GM19397 (cell line): ENCODE data around the gene HEPN1.
"Not testable (repeated sequence)": the region's sequence is repeated elsewhere in the genome, so short reads cannot be mapped to it uniquely, and the experiment has no call there.

ENCODE experiments used
- ATAC-seq: cut with Tn5 transposase; IDR thresholded peaks from one replicate; pipeline ENCODE4 v1.9.1; 2021; ENCODE audit warnings: mild to moderate bottlenecking, moderate library complexity; ENCODE audit not compliant: unreplicated experiment

Gene HEPN1

DNA sequence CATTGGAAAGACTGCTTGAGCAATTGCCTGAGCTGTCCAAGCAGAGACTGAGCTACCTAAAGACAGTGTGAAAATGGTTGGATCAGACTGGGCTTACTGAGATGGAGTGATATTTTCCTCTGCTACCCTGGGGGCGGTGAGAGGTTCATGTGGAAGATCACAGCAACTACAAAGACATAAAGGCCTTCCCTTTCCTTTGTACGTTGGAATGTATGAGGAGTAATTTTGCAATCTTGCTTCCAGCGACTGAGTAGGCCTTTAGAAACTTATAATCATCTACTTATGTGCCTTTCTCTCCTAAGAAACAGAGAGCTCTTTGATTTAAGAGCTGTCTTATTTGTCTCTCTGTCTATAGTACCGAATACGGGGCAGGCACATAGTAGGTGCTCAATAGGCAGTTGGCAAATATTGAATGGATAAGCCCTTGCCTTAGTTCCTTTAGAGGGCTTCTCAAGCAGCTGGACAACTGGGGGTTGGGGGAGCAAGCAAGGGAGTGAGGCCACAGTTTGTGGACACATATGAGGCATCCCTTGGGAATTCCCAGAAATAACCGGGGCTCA, 19.2 kb downstream of the HEPN1 start:
- no peak for ATAC-seq

DNA sequence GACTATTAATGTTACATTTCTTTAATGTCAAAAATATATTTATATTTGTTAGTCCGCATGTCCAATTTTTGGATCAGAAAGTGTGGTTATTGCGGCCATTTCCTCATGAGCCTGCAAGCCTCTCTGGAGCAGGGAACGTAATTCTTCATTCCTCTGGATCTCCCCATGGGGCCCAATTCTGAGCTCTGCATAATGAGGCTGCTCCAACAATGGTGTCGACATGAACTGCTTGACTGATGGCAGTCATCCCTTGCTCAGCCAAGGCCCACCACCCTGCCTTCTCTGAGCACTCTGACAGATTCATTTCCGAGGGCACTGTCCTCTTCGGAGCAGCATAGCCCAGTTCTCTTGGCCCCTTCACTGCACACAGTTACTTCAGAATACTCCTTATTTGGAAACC, 19.9 kb downstream of the HEPN1 start:
- ATAC-seq: no peak

- ATAC-seq: no peak
Observed at GRCh38 chr11:124941703-124942102, 22.7 kb downstream of the HEPN1 start.

DNA sequence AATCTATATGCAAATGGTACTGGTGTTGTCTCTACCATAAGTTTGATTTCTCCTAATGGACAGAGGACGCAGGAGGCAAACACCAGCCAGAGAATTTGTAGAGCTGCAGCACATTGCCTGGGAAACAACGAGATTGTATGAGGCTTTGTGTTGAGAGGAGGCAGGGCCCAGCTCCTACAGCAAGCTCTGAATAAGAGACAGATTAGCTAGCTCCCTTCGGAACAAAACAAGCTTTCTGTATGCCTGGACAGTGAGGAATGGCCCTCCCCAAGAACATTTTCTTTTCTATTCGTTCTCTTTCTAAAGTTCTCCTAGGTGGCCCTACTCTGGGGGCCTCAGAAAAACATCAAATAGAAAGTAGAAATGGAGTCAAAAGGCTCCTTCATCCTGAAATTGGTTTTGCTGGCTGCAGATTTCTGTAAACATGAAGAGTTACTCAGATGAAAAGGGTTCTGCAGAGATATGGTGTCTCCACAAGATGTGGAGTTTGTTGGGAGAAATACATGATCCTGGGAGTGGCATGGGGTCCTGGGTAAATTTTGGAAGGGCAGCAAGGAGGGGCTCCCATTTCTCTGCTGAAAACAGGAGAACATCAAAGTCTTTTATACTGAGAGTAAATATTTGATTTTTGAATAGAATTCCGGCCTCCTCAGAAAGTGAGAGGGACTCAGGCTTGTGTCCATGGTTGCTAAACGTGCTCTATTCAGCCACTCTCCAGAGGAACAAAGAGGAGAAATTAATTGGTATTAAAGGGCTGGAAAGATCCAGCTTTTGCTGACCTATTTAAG, 23.6 kb downstream of the HEPN1 start:
- no peak for ATAC-seq

DNA sequence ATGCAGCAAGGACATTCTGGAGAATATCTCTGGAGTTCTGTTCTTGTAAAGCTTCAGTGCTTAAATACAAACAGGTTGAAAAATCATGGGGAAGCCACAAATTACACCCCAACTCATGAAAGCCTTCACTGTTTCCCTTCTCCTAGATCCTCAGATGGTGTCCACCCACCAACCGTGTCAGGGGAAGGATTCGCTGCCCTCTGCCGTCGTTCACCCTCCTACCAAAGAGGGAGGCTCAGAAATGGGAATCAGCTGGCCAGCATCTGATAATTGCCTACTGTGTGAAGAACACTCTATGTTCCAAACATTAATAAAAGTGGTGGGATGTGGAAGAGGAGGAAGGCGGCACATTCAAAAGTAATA, 24.2 kb downstream of the HEPN1 start:
- ATAC-seq: no peak

DNA sequence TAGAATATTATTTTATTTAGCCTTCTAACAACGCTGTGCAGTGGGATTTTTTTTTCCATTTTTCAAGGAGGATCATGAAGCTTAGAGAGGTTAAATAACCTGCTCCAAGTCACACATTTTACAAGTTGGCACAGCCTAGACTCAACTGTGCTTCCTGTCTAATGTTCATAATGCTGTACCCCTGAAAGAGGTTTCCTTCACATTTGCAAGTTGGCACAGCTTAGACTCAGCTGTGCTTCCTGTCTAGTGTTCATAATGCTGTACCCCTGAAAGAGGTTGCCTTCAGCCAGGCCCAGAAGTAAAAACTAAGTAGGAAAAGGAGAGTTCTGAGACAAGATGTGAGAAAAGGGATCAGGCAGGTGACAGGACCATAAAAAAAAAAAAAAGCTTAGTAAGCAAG, 24.7 kb downstream of the HEPN1 start:
- no peak for ATAC-seq

- no peak for ATAC-seq
Observed at GRCh38 chr11:124944565-124944964, 25.5 kb downstream of the HEPN1 start.

DNA sequence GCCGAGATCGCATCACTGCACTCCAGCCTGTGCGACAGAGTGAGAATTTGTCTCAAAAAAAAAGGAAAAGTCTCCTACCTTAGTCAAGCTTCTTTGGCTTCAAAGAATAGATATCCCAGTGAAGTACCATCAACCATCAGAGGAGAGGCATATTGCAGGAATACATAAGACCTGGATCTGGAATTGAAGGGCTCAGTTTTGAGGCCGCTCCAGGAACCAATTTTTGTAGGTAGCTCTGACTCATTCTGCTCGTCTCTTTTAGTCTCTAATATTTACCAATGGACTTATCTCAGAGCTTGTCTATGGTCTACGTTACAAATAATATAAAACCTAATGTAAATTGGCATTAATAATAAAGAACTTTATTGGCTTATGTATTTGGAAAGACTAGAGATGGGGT, 26.8 kb downstream of the HEPN1 start:
- ATAC-seq: no peak

GRCh38 chr11:124946735-124947141, 27.7 kb downstream of the HEPN1 start:
- no peak for ATAC-seq

- no peak for ATAC-seq
Observed at GRCh38 chr11:124950601-124951330, 31.7 kb downstream of the HEPN1 start.

DNA sequence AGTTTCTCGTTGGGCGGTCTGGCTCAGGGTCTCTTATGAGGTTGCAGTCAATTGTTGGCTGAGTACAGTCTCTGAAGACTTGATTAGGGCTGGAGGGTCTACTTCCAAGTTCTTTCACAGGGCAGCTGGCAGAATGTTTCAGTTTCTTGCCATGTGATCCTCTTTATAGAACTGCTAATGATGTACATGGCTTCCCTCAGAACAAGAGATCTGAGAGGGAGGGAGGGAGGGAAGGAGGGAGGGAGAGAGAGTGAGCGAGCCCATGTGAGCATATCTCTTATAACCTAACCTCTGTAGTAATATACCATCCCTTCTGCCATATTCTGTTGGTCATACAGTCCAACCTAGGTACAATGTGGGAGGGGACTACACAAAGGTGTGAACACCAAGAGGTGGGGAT, 32.3 kb downstream of the HEPN1 start:
- no peak for ATAC-seq

- ATAC-seq: peak; percentile 99
Observed at GRCh38 chr11:124953753-124954589, 34.9 kb downstream of the HEPN1 start, which contains the start of gene CCDC15. TSS of gene CCDC15 (plus strand) at chr11:124954202. CDS start at chr11:124954733, 531 bp downstream.

GRCh38 chr11:124954590-124954955, 35.5 kb downstream of the HEPN1 start:
- ATAC-seq: no peak

GRCh38 chr11:124955035-124955434, 36.0 kb downstream of the HEPN1 start:
- no peak for ATAC-seq

DNA sequence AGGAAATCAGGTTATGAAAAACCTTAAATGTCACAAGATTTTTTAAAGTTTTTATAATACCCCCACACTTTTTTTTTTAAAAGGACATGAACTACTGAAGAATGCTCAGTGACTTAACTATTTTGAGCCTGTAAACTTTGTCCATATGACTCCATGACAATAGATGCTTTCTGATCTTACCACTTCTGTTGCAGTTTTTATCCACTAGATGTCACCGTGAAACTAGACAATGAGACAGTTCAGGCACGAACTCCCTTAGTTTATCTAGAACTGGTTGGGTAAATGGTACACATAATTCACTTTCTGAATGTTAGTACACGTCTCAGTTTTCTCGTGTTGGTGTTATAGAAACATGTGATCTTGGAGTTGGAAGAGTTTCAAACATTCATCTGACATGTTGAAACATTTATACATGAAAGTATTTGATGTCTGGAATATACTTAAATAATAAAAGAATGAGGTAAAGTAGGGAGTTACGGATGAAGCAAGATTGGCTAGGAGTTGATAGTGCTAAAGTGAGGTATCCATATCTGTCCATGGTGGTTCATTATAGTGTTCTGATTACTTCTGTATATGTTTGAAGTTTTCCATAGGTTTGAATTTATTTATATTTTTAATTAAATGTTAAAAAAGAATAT, 43.0 kb downstream of the HEPN1 start:
- peak; percentile 61 for ATAC-seq

- ATAC-seq: not testable (repeated sequence)
Observed at GRCh38 chr11:124968197-124968596, 49.1 kb downstream of the HEPN1 start.
